B cell (primary cell): ENCODE results near the gene MPDZ. TPM values are rescaled to one million over a fixed set of nuclear protein-coding genes. Genes with fewer than 3 reads are reported as not detected.

Experiments
- ATAC-seq: fragments of 200-7000 bp; cut with Tn5 transposase; one replicate; pipeline ENCODE4 v1.10.0; 2021; ENCODE audit warnings: low read depth, mild to moderate bottlenecking, moderate number of reproducible peaks, moderate library complexity
- CTCF ChIA-PET: fragments of 350-600 bp; sonication (Branson Sonifier 250); formaldehyde crosslinking; loops from one replicate; lab custom pipeline; 2021; ENCODE audit warnings: antibody characterized with exemption, inconsistent platforms; lab: Charles Lee
- POLR2A ChIA-PET: fragments of 350-600 bp; sonication (Branson Sonifier 250); formaldehyde crosslinking; loops from one replicate; lab custom pipeline; 2021; ENCODE audit warnings: antibody characterized with exemption; lab: Charles Lee
- DNase-seq: peaks from one replicate; pipeline ENCODE4 v3.0.0; 2013
- H2AFZ ChIP-seq: 2 replicates; pipeline ENCODE4 v1.6.1; 2012; ENCODE audit warnings: mild to moderate bottlenecking, low read depth, low read length; ENCODE audit not compliant: insufficient read depth, poor library complexity, severe bottlenecking
- H3K27ac ChIP-seq, 2 donors: 1 replicate in 1 of 2; 2 replicates in 1 of 2; pipeline ENCODE4 v1.5.1; 2012 to 2013; ENCODE audit warnings: low read length in 2 of 2, mild to moderate bottlenecking in 2 of 2, moderate library complexity in 1 of 2
- H3K27me3 ChIP-seq, 4 experiments: fragments of 200-600 bp in 1 of 4; sonication (generic) in 1 of 4; replicated peaks in 1 of 4; 1 replicate in 2 of 4; 2 replicates in 2 of 4; pipeline versions ENCODE4 v1.6.1 to v1.7.0; 2013 to 2016; ENCODE audit warnings: low read length in 3 of 4, mild to moderate bottlenecking in 2 of 4, mixed read lengths in 1 of 4, moderate library complexity in 1 of 4; ENCODE audit not compliant: insufficient read depth in 4 of 4, control insufficient read depth in 3 of 4; ENCODE audit errors: control extremely low read depth in 1 of 4
- H3K36me3 ChIP-seq, 2 experiments: replicated peaks in 1 of 2; 1 replicate in 1 of 2; 2 replicates in 1 of 2; pipeline versions ENCODE4 v1.6.1 to v1.7.1; 2013; ENCODE audit warnings: low read length in 1 of 2; ENCODE audit not compliant: insufficient read depth in 2 of 2, control insufficient read depth in 1 of 2; ENCODE audit errors: control extremely low read depth in 1 of 2, extremely low read depth in 1 of 2
- H3K4me1 ChIP-seq, 2 donors: fragments of 200-600 bp in 1 of 2; sonication (generic) in 1 of 2; 1 replicate in 1 of 2; 2 replicates in 1 of 2; pipeline versions ENCODE4 v1.5.1 to v1.6.1; 2013 to 2017; ENCODE audit warnings: low read length in 2 of 2; ENCODE audit not compliant: control insufficient read depth in 2 of 2, insufficient read depth in 2 of 2
- H3K4me2 ChIP-seq: replicated peaks from 2 replicates; pipeline ENCODE3; 2012; ENCODE audit warnings: mild to moderate bottlenecking, low read depth, low read length; ENCODE audit not compliant: poor library complexity, severe bottlenecking
- H3K4me3 ChIP-seq, 5 experiments: fragments of 200-600 bp in 1 of 5; sonication (generic) in 1 of 5; 1 replicate in 3 of 5; 2 replicates in 2 of 5; pipeline versions ENCODE4 v1.5.1 to v1.7.0; 2011 to 2016; ENCODE audit warnings: low read length in 4 of 5, mild to moderate bottlenecking in 4 of 5, low read depth in 2 of 5, control low read depth in 1 of 5, moderate library complexity in 1 of 5; ENCODE audit not compliant: insufficient read depth in 1 of 5; ENCODE audit errors: control extremely low read depth in 1 of 5, extremely low read depth in 1 of 5
- H3K79me2 ChIP-seq: fragments of 200-600 bp; sonication (generic); one replicate; pipeline ENCODE4 v1.6.0; 2016; ENCODE audit warnings: low read length; ENCODE audit not compliant: control insufficient read depth, insufficient read depth
- H3K9ac ChIP-seq: fragments of 200-600 bp; sonication (generic); 2 replicates; pipeline ENCODE4 v1.6.1; 2017; ENCODE audit warnings: mild to moderate bottlenecking, low read length, moderate library complexity
- H3K9me3 ChIP-seq, 3 donors: one replicate each; pipeline versions ENCODE4 v1.6.1 to v1.7.1; 2013; ENCODE audit warnings: low read length in 2 of 3; ENCODE audit not compliant: control insufficient read depth in 2 of 3, insufficient read depth in 1 of 3; ENCODE audit errors: control extremely low read depth in 1 of 3
- H4K20me1 ChIP-seq: 2 replicates; pipeline ENCODE4 v1.6.0; 2012; ENCODE audit warnings: mild to moderate bottlenecking, low read length; ENCODE audit not compliant: insufficient read depth, control insufficient read depth, poor library complexity, severe bottlenecking
- H3K27ac Mint-ChIP-seq: one replicate; pipeline ENCODE4 v1.8.0; 2021; ENCODE audit warnings: mixed read lengths
- H3K27me3 Mint-ChIP-seq: one replicate; pipeline ENCODE4 v1.8.0; 2021; ENCODE audit warnings: mixed read lengths
- H3K4me1 Mint-ChIP-seq: one replicate; pipeline ENCODE4 v1.8.0; 2021; ENCODE audit warnings: mixed read lengths
- H3K4me3 Mint-ChIP-seq: one replicate; pipeline ENCODE4 v1.8.0; 2021; ENCODE audit warnings: mixed read lengths
- H3K9me3 Mint-ChIP-seq: one replicate; pipeline ENCODE4 v1.8.0; 2022; ENCODE audit warnings: mixed read lengths; ENCODE audit not compliant: insufficient read depth
- CTCF ChIP-seq: fragments of 200-600 bp; IDR thresholded peaks from one replicate; pipeline ENCODE4 v1.8.0; 2022; ENCODE audit warnings: antibody characterized with exemption, mild to moderate bottlenecking
- EZH2 ChIP-seq: IDR thresholded peaks from 2 replicates; pipeline ENCODE4 v1.6.1; 2012; ENCODE audit warnings: borderline replicate concordance, low read depth, mild to moderate bottlenecking, moderate library complexity, low read length; ENCODE audit not compliant: insufficient read depth, poor library complexity, severe bottlenecking
- WGBS: methylation state at CpG from one replicate; pipeline ENCODE4 v1.1.5; 2013; ENCODE audit warnings: missing lambda C conversion rate; ENCODE audit not compliant: insufficient coverage; 5-methylcytosine and 5-hydroxymethylcytosine counted together
- intact Hi-C: fragments of 100-400 bp; cut with micrococcal nuclease; formaldehyde crosslinking; loops from one replicate; pipeline ENCODE4 v1.10.0; 2022
- polyA plus RNA-seq: library from polyadenylated mRNA; depleted of rRNA; stranded (reverse); fragments of >200 nt; gene quantifications from 2 replicates; pipeline ENCODE4 v1.2.3, GENCODE V29; 2012
- total RNA-seq, 2 donors: library from RNA; stranded (reverse); fragments of 120-200 nt in 1 of 2; gene quantifications; 1 replicate in 1 of 2; 2 replicates in 1 of 2; pipeline versions ENCODE4 v1.2.3 to v1.2.4, GENCODE V29; 2013 to 2022

MPDZ gene
- total and polyA plus RNA-seq, 2 donors (not counting 1 experiment from before 2014, with no cell fraction given): not detected

GRCh38 chr9:13278023-13278367 is 1.5 kb downstream of the MPDZ start:
- intact Hi-C loops: no loop called here
- no peak for DNase-seq
- Mint-ChIP-seq H3K27me3 (peaks cover 20% of the 10 kb centered on the region), H3K9me3 (no peaks in the 10 kb centered on the region), H3K4me3 (no peak overlapping the region), H3K4me1 (no peaks in the 10 kb centered on the region), H3K27ac (no peak overlapping the region)
- ChIA-PET POLR2A (no interaction called here), CTCF (no interaction called here)
- Histone ChIP-seq H3K36me3 (no peaks in the 10 kb centered on the region), H3K9ac (no peak overlapping the region), H3K27me3 (peaks cover 0 to 12% (median 2%) of the 10 kb centered on the region in 4 experiments), H3K4me1 (no peaks in the 10 kb centered on the region), H2AFZ (no peak overlapping the region), H3K9me3 (peaks cover 0 to 7% (median 0%) of the 10 kb centered on the region in 3 donors), H3K4me2 (no peak overlapping the region), H3K79me2 (no peaks in the 10 kb centered on the region), H3K27ac (no peak overlapping the region), H3K4me3 (no peak overlapping the region), H4K20me1 (no peaks in the 10 kb centered on the region)
- WGBS: 66% methylated on average over 8 of the region's 10 CpGs
- no peak for TF ChIP-seq CTCF
- TF ChIP-seq EZH2: no peak
- ATAC-seq: no peak

GRCh38 chr9:13274886-13275641 is 4.4 kb downstream of the MPDZ start:
- H3K27me3 Mint-ChIP-seq: peaks cover 12% of the 10 kb centered on the region
- Histone ChIP-seq H3K27me3 (peaks cover 0 to 12% (median 2%) of the 10 kb centered on the region in 4 experiments), H3K9ac (no peak overlapping the region), H3K36me3 (no peaks in the 10 kb centered on the region), H3K9me3 (peaks cover 0 to 7% (median 0%) of the 10 kb centered on the region in 3 donors), H3K27ac (no peak overlapping the region), H3K4me2 (no peak overlapping the region), H3K79me2 (no peaks in the 10 kb centered on the region), H4K20me1 (no peaks in the 10 kb centered on the region), H2AFZ (no peak overlapping the region), H3K4me3 (no peak overlapping the region), H3K4me1 (no peaks in the 10 kb centered on the region)
- TF ChIP-seq CTCF: no peak
- TF ChIP-seq EZH2: no peak
- no peaks in the 10 kb centered on the region for H3K9me3 Mint-ChIP-seq
- ChIA-PET CTCF (no interaction called here), POLR2A (interaction anchor here (0.8 kb wide), 1 partner anchor 15 kb away, joined by 4 read pairs; no protein-coding TSS in a partner anchor)
- no peaks in the 10 kb centered on the region for H3K4me1 Mint-ChIP-seq
- H3K27ac Mint-ChIP-seq: no peak overlapping the region
- ATAC-seq (no peak), DNase-seq (no peak)
- WGBS: no CpG with 5 or more reads among the region's 4 CpGs
- intact Hi-C loops: no loop called here
- H3K4me3 Mint-ChIP-seq: no peak overlapping the region
